Measurements from ENCODE around the gene STRIP1.
"Not testable (repeated sequence)": the region's sequence is repeated elsewhere in the genome, so short reads cannot be mapped to it uniquely, and the experiment has no call there.

Gene STRIP1

GRCh38 chr1:110076789-110077500 is 42.5 kb downstream of the STRIP1 start:
- DNase-seq (ENCODE audit: extremely low read depth, low read depth) = no peak
- H3K4me3 ChIP-seq (replicated peaks; ENCODE audit: low read depth, low read length) = no peak overlapping the region
- TF ChIP-seq CTCF (IDR thresholded peaks at IDR 0.05; ENCODE audit: low read depth, low read length, missing control alignments) = no peak

GRCh38 chr1:110079995-110080394 is 45.6 kb downstream of the STRIP1 start:
- DNase-seq (ENCODE audit: extremely low read depth, low read depth); H3K4me3 ChIP-seq (replicated peaks; ENCODE audit: low read depth, low read length): not testable (repeated sequence)

- no peak for TF ChIP-seq CTCF (IDR thresholded peaks at IDR 0.05; ENCODE audit: low read depth, low read length, missing control alignments)
- no peak for DNase-seq (ENCODE audit: extremely low read depth, low read depth)
- H3K4me3 ChIP-seq (replicated peaks; ENCODE audit: low read depth, low read length) = no peak overlapping the region
Measured at GRCh38 chr1:110081061-110081460, 46.6 kb downstream of the STRIP1 start.

GRCh38 chr1:110082477-110082876 is 48.1 kb downstream of the STRIP1 start:
- H3K4me3 ChIP-seq (replicated peaks; ENCODE audit: low read depth, low read length) = no peak overlapping the region
- DNase-seq (ENCODE audit: extremely low read depth, low read depth) = no peak
- no peak for TF ChIP-seq CTCF (IDR thresholded peaks at IDR 0.05; ENCODE audit: low read depth, low read length, missing control alignments)

GRCh38 chr1:110083061-110083865 is 48.8 kb downstream of the STRIP1 start:
- TF ChIP-seq CTCF (IDR thresholded peaks at IDR 0.05; ENCODE audit: low read depth, low read length, missing control alignments) = no peak
- H3K4me3 ChIP-seq (replicated peaks; ENCODE audit: low read depth, low read length) = no peak overlapping the region
- no peak for DNase-seq (ENCODE audit: extremely low read depth, low read depth)

- no peak for TF ChIP-seq CTCF (IDR thresholded peaks at IDR 0.05; ENCODE audit: low read depth, low read length, missing control alignments)
- H3K4me3 ChIP-seq (replicated peaks; ENCODE audit: low read depth, low read length) = no peak overlapping the region; the same call in 1 of the 2 replicates
- no peak for DNase-seq (ENCODE audit: extremely low read depth, low read depth)
Measured at GRCh38 chr1:110083866-110084226, 49.4 kb downstream of the STRIP1 start.

GRCh38 chr1:110084227-110085078 is 50.0 kb downstream of the STRIP1 start:
- peak overlapping the region; percentile 44 for H3K4me3 ChIP-seq (replicated peaks; ENCODE audit: low read depth, low read length)
- no peak for DNase-seq (ENCODE audit: extremely low read depth, low read depth)

More at GRCh38 chr1:110084227-110085078, 50.0 kb downstream of the STRIP1 start:
- no peak for TF ChIP-seq CTCF (IDR thresholded peaks at IDR 0.05; ENCODE audit: low read depth, low read length, missing control alignments)

All from HFF-Myc (cell line).